ENCODE data around the gene RAP1A.
"Not testable (repeated sequence)": the region's sequence is repeated elsewhere in the genome, so short reads cannot be mapped to it uniquely, and the experiment has no call there.

DNA sequence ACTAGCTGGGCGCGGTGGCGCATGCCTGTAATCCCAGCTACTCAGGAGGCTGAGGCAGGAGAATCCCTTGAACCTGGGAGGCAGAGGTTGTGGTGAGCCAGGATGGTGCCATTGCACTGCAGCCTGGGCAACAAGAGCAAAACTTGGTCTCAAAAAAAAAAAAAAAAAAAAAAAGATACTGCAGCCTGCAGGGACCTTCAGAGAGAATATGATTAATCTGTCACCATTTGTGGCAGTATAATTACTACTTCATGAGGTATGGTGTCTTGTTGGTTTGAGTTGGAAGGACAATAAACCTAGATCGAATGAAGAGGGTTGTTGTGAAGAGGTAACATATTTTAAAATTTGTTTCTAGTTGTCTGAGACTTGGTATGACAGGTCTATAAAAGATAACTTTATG is 13.2 kb downstream of the RAP1A start:
- TF ChIP-seq, protein P1, sequence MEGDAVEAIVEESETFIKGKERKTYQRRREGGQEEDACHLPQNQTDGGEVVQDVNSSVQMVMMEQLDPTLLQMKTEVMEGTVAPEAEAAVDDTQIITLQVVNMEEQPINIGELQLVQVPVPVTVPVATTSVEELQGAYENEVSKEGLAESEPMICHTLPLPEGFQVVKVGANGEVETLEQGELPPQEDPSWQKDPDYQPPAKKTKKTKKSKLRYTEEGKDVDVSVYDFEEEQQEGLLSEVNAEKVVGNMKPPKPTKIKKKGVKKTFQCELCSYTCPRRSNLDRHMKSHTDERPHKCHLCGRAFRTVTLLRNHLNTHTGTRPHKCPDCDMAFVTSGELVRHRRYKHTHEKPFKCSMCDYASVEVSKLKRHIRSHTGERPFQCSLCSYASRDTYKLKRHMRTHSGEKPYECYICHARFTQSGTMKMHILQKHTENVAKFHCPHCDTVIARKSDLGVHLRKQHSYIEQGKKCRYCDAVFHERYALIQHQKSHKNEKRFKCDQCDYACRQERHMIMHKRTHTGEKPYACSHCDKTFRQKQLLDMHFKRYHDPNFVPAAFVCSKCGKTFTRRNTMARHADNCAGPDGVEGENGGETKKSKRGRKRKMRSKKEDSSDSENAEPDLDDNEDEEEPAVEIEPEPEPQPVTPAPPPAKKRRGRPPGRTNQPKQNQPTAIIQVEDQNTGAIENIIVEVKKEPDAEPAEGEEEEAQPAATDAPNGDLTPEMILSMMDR (IDR thresholded peaks at IDR 0.05) = not testable (repeated sequence)
- TF ChIP-seq POLR2AphosphoS5 (IDR thresholded peaks at IDR 0.05; ENCODE audit: low read depth, low read length) = not testable (repeated sequence)
- TF ChIP-seq, protein P2, sequence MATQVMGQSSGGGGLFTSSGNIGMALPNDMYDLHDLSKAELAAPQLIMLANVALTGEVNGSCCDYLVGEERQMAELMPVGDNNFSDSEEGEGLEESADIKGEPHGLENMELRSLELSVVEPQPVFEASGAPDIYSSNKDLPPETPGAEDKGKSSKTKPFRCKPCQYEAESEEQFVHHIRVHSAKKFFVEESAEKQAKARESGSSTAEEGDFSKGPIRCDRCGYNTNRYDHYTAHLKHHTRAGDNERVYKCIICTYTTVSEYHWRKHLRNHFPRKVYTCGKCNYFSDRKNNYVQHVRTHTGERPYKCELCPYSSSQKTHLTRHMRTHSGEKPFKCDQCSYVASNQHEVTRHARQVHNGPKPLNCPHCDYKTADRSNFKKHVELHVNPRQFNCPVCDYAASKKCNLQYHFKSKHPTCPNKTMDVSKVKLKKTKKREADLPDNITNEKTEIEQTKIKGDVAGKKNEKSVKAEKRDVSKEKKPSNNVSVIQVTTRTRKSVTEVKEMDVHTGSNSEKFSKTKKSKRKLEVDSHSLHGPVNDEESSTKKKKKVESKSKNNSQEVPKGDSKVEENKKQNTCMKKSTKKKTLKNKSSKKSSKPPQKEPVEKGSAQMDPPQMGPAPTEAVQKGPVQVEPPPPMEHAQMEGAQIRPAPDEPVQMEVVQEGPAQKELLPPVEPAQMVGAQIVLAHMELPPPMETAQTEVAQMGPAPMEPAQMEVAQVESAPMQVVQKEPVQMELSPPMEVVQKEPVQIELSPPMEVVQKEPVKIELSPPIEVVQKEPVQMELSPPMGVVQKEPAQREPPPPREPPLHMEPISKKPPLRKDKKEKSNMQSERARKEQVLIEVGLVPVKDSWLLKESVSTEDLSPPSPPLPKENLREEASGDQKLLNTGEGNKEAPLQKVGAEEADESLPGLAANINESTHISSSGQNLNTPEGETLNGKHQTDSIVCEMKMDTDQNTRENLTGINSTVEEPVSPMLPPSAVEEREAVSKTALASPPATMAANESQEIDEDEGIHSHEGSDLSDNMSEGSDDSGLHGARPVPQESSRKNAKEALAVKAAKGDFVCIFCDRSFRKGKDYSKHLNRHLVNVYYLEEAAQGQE (IDR thresholded peaks at IDR 0.05; ENCODE audit: insufficient read depth in 1 of 2, low read depth in 2 of 2, low read length in 1 of 2) = not testable (repeated sequence)
